ENCODE measurements around the gene ZNF92. TPM values are rescaled to one million over a fixed set of nuclear protein-coding genes. Genes with fewer than 3 reads are reported as not detected.

The ZNF92 gene
- total RNA-seq, 1 experiment from 2014 or later, result 9.4 TPM

DNA sequence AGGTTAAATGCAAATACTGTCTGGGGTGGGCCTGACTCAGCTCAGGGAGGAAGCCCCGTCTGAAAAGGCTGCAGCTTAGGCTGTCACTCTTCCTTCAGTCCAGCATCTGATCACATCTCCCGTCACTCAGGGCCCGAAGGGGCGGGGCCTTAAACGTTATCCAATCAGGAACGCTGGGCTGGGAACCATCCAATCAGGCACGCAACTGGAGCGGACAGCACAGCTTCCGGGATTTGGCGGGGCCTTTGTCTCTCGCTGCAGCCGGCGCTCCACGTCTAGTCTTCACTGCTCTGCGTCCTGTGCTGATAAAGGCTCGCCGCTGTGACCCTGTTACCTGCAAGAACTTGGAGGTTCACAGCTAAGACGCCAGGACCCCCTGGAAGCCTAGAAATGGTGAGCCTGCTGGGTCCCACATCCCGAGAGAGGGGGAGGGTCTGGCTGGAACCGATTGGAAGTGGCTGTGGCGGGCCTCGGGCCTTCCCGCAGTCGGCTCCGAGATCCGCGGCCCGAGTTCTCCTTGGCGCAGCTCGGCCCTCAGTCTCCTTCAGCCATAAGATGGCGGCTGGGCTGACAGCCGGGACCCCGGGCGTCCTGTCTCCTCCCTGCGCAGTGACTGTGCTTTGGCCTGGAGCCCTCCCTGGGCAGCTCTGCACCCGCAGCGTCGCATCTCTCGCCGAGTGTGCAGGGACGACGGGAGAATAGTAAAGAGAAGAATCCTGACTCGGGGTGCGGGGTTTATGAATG lies at the start of gene ZNF92 (continued):
- TF ChIP-seq FOSL1 (IDR thresholded peaks at IDR 0.05; ENCODE audit: low read depth) (no peak), ATF3 (IDR thresholded peaks at IDR 0.05) (no peak), POLR2AphosphoS5 (IDR thresholded peaks at IDR 0.05; ENCODE audit: low read depth, low read length) (peak; percentile 93), CEBPB (IDR thresholded peaks at IDR 0.05; ENCODE audit: low read depth) (no peak), EGR1 (IDR thresholded peaks at IDR 0.05; ENCODE audit: low read depth) (no peak)

DNA sequence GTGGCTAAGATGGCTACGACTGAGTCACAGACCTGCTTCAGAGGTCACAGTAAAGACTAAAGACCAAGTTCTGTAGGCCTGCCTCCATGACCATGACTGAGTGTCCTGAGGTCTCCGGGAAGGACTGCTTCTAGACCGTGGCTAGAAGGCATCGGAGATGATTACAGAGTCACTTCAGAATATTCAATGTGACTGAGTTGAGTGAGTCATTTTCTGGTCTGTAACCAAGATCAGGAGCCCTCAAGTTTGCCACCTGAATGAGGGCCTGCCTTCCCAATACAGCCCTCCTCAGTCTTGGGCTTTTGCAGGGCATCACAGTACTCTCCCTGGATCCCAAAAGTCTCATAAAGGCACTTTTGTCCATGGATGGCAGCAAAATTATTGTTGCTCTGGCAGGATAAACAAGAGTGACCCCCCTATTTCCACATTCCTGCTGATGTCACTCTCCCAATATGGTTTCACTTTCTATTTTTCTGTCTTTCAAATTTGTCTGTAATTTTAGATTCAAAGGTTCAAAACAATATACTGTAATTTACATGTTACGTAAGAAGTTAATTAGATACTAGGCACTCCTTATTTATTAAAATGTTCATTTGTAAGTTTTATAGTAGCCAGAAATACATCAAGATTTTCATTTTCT lies 47.7 kb upstream of the ZNF92 start:
- Histone ChIP-seq H3K9ac (ENCODE audit: low read length) (no peak overlapping the region), H3K9me2 (ENCODE audit: insufficient read depth) (no peaks in the 10 kb centered on the region), H3K4me3 (replicated peaks in 1 of 2; ENCODE audit: low read depth in 1 of 2, low read length in 2 of 2) (no peak overlapping the region), H3K79me2 (ENCODE audit: insufficient read depth, low read length) (no peaks in the 10 kb centered on the region), H3K4me2 (ENCODE audit: low read length) (no peak overlapping the region), H3K4me1 (ENCODE audit: control insufficient read depth in 1 of 2, insufficient read depth in 2 of 2, low read length in 2 of 2) (no peaks in the 10 kb centered on the region), H3K36me3 (ENCODE audit: control insufficient read depth in 1 of 2, insufficient read depth in 2 of 2, low read length in 2 of 2) (no peaks in the 10 kb centered on the region), H3K27ac (ENCODE audit: low read depth, low read length) (no peak overlapping the region), H3K27me3 (ENCODE audit: insufficient read depth, low read length) (no peaks in the 10 kb centered on the region), H4K20me1 (ENCODE audit: insufficient read depth) (no peaks in the 10 kb centered on the region), H3K9me3 (ENCODE audit: control insufficient read depth in 1 of 2, insufficient read depth in 1 of 2, low read depth in 1 of 2, low read length in 2 of 2) (no peaks in the 10 kb centered on the region), H2AFZ (ENCODE audit: low read depth, low read length, poor library complexity, severe bottlenecking) (no peak overlapping the region)
- no peak for DNase-seq (ENCODE audit: low read depth, low spot score)
- BruUV-seq (replicated peaks), result no TSS peak
- CTCF ChIA-PET, result no interaction called here
- TF ChIP-seq POLR2A (IDR thresholded peaks at IDR 0.05; ENCODE audit: borderline replicate concordance, extremely low read depth, insufficient read depth, insufficient read length) (no peak), CBX3 (IDR thresholded peaks at IDR 0.05; ENCODE audit: low read depth) (no peak)
- ATAC-seq, result no peak
- RAD21 ChIA-PET (ENCODE audit: low non-redundant PET in 1 of 2, low total read pairs in 2 of 2, uncharacterized antibody in 2 of 2, unreplicated experiment in 2 of 2), result no interaction called here
- intact Hi-C loops (cut with micrococcal nuclease), result no loop called here
- POLR2A ChIA-PET, result no interaction called here

- H3K9me2 ChIP-seq (ENCODE audit: insufficient read depth), result no peaks in the 10 kb centered on the region
- intact Hi-C loops (cut with micrococcal nuclease), result no loop called here
- H3K4me2 ChIP-seq (ENCODE audit: low read length), result no peak overlapping the region
- ChIA-PET RAD21 (ENCODE audit: low non-redundant PET in 1 of 2, low total read pairs in 2 of 2, uncharacterized antibody in 2 of 2, unreplicated experiment in 2 of 2) (no interaction called here), POLR2A (no interaction called here), CTCF (no interaction called here)
- ATAC-seq, result no peak
- no peak overlapping the region for H3K4me3 ChIP-seq (replicated peaks in 1 of 2; ENCODE audit: low read depth in 1 of 2, low read length in 2 of 2)
- no peak for TF ChIP-seq TCF7L2 (IDR thresholded peaks at IDR 0.05; ENCODE audit: borderline replicate concordance, extremely low read depth, insufficient read depth, insufficient read length)
- no peak for TF ChIP-seq CTCF (IDR thresholded peaks at IDR 0.05 in 2 of 3, conservative IDR thresholded peaks at IDR 0.05 in 1 of 3; ENCODE audit: borderline replicate concordance in 1 of 3, insufficient read depth in 1 of 3, low read depth in 2 of 3, low read length in 2 of 3)
- no peak for TF ChIP-seq ZFX (IDR thresholded peaks at IDR 0.05)
- TF ChIP-seq CBX3 (IDR thresholded peaks at IDR 0.05; ENCODE audit: low read depth), result no peak
- TF ChIP-seq ZNF274 (IDR thresholded peaks at IDR 0.05; ENCODE audit: low read depth, low read length), result no peak
- TF ChIP-seq CEBPB (IDR thresholded peaks at IDR 0.05; ENCODE audit: low read depth), result no peak
- TF ChIP-seq ATF3 (IDR thresholded peaks at IDR 0.05), result no peak
- TF ChIP-seq POLR2A (IDR thresholded peaks at IDR 0.05; ENCODE audit: borderline replicate concordance, extremely low read depth, insufficient read depth, insufficient read length), result no peak
- no peak overlapping the region for H3K9ac ChIP-seq (ENCODE audit: low read length)
- no peak overlapping the region for H2AFZ ChIP-seq (ENCODE audit: low read depth, low read length, poor library complexity, severe bottlenecking)
- no peaks in the 10 kb centered on the region for H4K20me1 ChIP-seq (ENCODE audit: insufficient read depth)
- BruUV-seq (replicated peaks), result no TSS peak
- DNase-seq (ENCODE audit: low read depth, low spot score), result no peak
- no peaks in the 10 kb centered on the region for H3K79me2 ChIP-seq (ENCODE audit: insufficient read depth, low read length)
- H3K4me1 ChIP-seq (ENCODE audit: control insufficient read depth in 1 of 2, insufficient read depth in 2 of 2, low read length in 2 of 2), result no peaks in the 10 kb centered on the region
- no peaks in the 10 kb centered on the region for H3K36me3 ChIP-seq (ENCODE audit: control insufficient read depth in 1 of 2, insufficient read depth in 2 of 2, low read length in 2 of 2)
- no peaks in the 10 kb centered on the region for H3K27me3 ChIP-seq (ENCODE audit: insufficient read depth, low read length)
- no peaks in the 10 kb centered on the region for H3K9me3 ChIP-seq (ENCODE audit: control insufficient read depth in 1 of 2, insufficient read depth in 1 of 2, low read depth in 1 of 2, low read length in 2 of 2)
- H3K27ac ChIP-seq (ENCODE audit: low read depth, low read length), result no peak overlapping the region
Observed at GRCh38 chr7:65338346-65338745, 35.3 kb upstream of the ZNF92 start.

All from HCT116 (cell line).